H9 (cell line): ENCODE results near the gene CPNE5. TPM values are rescaled to one million over a fixed set of nuclear protein-coding genes. Genes with fewer than 3 reads are reported as not detected.
"Not testable (repeated sequence)": the region's sequence is repeated elsewhere in the genome, so short reads cannot be mapped to it uniquely, and the experiment has no call there.

Experiments used
- DNase-seq: peaks from one replicate; pipeline ENCODE4 v3.0.0-alpha.2; 2017
- H2AFZ ChIP-seq: one replicate; pipeline ENCODE4 v1.6.1; 2013; ENCODE audit warnings: mild to moderate bottlenecking, low read length, control low read depth, moderate library complexity
- H2AK5ac ChIP-seq: 2 replicates; pipeline ENCODE4 v1.6.1; 2013; ENCODE audit warnings: low read length, control low read depth, mixed read lengths; ENCODE audit not compliant: insufficient read length
- H2BK120ac ChIP-seq: one replicate; pipeline ENCODE4 v1.6.1; 2013; ENCODE audit warnings: low read depth, mild to moderate bottlenecking, low read length, control low read depth, inconsistent platforms; ENCODE audit not compliant: poor library complexity, severe bottlenecking
- H2BK12ac ChIP-seq: 2 replicates; pipeline ENCODE4 v1.6.1; 2013; ENCODE audit warnings: low read length, control low read depth, mixed read lengths, low read depth; ENCODE audit not compliant: insufficient read length
- H2BK15ac ChIP-seq: 2 replicates; pipeline ENCODE4 v1.6.1; 2013; ENCODE audit warnings: low read depth, low read length, control low read depth
- H2BK20ac ChIP-seq: one replicate; pipeline ENCODE4 v1.6.1; 2013; ENCODE audit warnings: low read depth, mild to moderate bottlenecking, low read length, control low read depth, inconsistent platforms; ENCODE audit not compliant: poor library complexity, severe bottlenecking
- H2BK5ac ChIP-seq: 2 replicates; pipeline ENCODE4 v1.6.1; 2013; ENCODE audit warnings: low read length, control low read depth, mixed read lengths; ENCODE audit not compliant: insufficient read length
- H3K14ac ChIP-seq: 2 replicates; pipeline ENCODE4 v1.6.1; 2013; ENCODE audit warnings: low read length, control low read depth; ENCODE audit not compliant: insufficient read depth
- H3K18ac ChIP-seq: 2 replicates; pipeline ENCODE4 v1.6.1; 2013; ENCODE audit warnings: low read depth, mild to moderate bottlenecking, mixed read lengths, low read length, control low read depth; ENCODE audit not compliant: insufficient read length
- H3K23ac ChIP-seq: 2 replicates; pipeline ENCODE4 v1.6.1; 2013; ENCODE audit warnings: low read length, control low read depth, mixed read lengths, low read depth; ENCODE audit not compliant: insufficient read length
- H3K23me2 ChIP-seq: 2 replicates; pipeline ENCODE4 v1.6.1; 2013; ENCODE audit warnings: low read depth, mild to moderate bottlenecking, mixed read lengths, low read length, control low read depth; ENCODE audit not compliant: insufficient read length, poor library complexity, severe bottlenecking
- H3K27ac ChIP-seq: 2 replicates; pipeline ENCODE4 v1.5.1; 2013; ENCODE audit warnings: low read length, control low read depth, mixed read lengths, low read depth; ENCODE audit not compliant: insufficient read length
- H3K27me3 ChIP-seq: 2 replicates; pipeline ENCODE4 v1.6.1; 2013; ENCODE audit warnings: low read length, control low read depth, inconsistent platforms; ENCODE audit not compliant: insufficient read depth
- H3K4ac ChIP-seq: 2 replicates; pipeline ENCODE4 v1.6.1; 2013; ENCODE audit warnings: low read depth, mild to moderate bottlenecking, control low read depth, inconsistent platforms, low read length, moderate library complexity
- H3K4me1 ChIP-seq: 2 replicates; pipeline ENCODE4 v1.6.1; 2013; ENCODE audit warnings: low read length, control low read depth, inconsistent platforms; ENCODE audit not compliant: insufficient read depth
- H3K4me2 ChIP-seq: 2 replicates; pipeline ENCODE4 v1.6.1; 2013; ENCODE audit warnings: low read length, control low read depth, mixed read lengths; ENCODE audit not compliant: insufficient read length, insufficient read depth
- H3K56ac ChIP-seq: 2 replicates; pipeline ENCODE4 v1.6.1; 2013; ENCODE audit warnings: low read depth, mild to moderate bottlenecking, mixed read lengths, low read length, control low read depth; ENCODE audit not compliant: insufficient read length
- H3K79me1 ChIP-seq: 2 replicates; pipeline ENCODE4 v1.6.1; 2013; ENCODE audit warnings: low read depth, mild to moderate bottlenecking, moderate library complexity, low read length, control low read depth, inconsistent platforms; ENCODE audit not compliant: insufficient read depth, poor library complexity, severe bottlenecking
- H3K79me2 ChIP-seq: 2 replicates; pipeline ENCODE4 v1.6.1; 2013; ENCODE audit warnings: low read length, control low read depth, inconsistent platforms; ENCODE audit not compliant: insufficient read depth
- H3K9ac ChIP-seq: 2 replicates; pipeline ENCODE4 v1.6.1; 2013; ENCODE audit warnings: low read length, control low read depth, mixed read lengths; ENCODE audit not compliant: insufficient read length; ENCODE audit errors: extremely low read depth
- H3K9me3 ChIP-seq: one replicate; pipeline ENCODE4 v1.6.1; 2013; ENCODE audit warnings: low read depth, low read length, inconsistent platforms; ENCODE audit not compliant: control insufficient read depth
- H3T11ph ChIP-seq: one replicate; pipeline ENCODE4 v1.6.1; 2013; ENCODE audit warnings: mild to moderate bottlenecking, low read length, control low read depth, inconsistent platforms
- H4K20me1 ChIP-seq: one replicate; pipeline ENCODE4 v1.6.1; 2013; ENCODE audit not compliant: control insufficient read depth, insufficient read length, insufficient read depth
- H4K5ac ChIP-seq: 2 replicates; pipeline ENCODE4 v1.6.1; 2013; ENCODE audit warnings: low read depth, mild to moderate bottlenecking, mixed read lengths, low read length, control low read depth; ENCODE audit not compliant: insufficient read length
- H4K8ac ChIP-seq: replicated peaks from 2 replicates; pipeline ENCODE4 v1.6.1; 2013; ENCODE audit warnings: low read length, control low read depth, mixed read lengths, low read depth; ENCODE audit not compliant: insufficient read length
- H4K91ac ChIP-seq: 2 replicates; pipeline ENCODE4 v1.6.1; 2013; ENCODE audit warnings: low read depth, mild to moderate bottlenecking, moderate library complexity, mixed read lengths, low read length, control low read depth; ENCODE audit not compliant: insufficient read length
- H3K27ac Mint-ChIP-seq, 3 experiments: 2 replicates in 2 of 3; 3 replicates in 1 of 3; pipeline ENCODE4 v1.8.0; 2020 to 2021; ENCODE audit warnings: mixed read lengths in 3 of 3, mild to moderate bottlenecking in 1 of 3, moderate library complexity in 1 of 3
- H3K27me3 Mint-ChIP-seq: 2 replicates; pipeline ENCODE4 v1.8.0; 2021; ENCODE audit warnings: low read depth, mild to moderate bottlenecking, moderate library complexity, mixed read lengths
- H3K36me3 Mint-ChIP-seq, 3 experiments: 2 replicates in 2 of 3; 3 replicates in 1 of 3; pipeline ENCODE4 v1.8.0; 2020 to 2021; ENCODE audit warnings: low read depth in 3 of 3, mixed read lengths in 3 of 3; ENCODE audit not compliant: insufficient read depth in 1 of 3
- H3K4me1 Mint-ChIP-seq, 2 experiments: 2 replicates each; pipeline ENCODE4 v1.8.0; 2020; ENCODE audit warnings: mixed read lengths in 2 of 2
- H3K4me3 Mint-ChIP-seq, 2 experiments: 2 replicates in 1 of 2; 3 replicates in 1 of 2; pipeline ENCODE4 v1.8.0; 2020 to 2021; ENCODE audit warnings: mild to moderate bottlenecking in 2 of 2, mixed read lengths in 2 of 2, moderate library complexity in 1 of 2
- H3K9me3 Mint-ChIP-seq, 2 experiments: 2 replicates in 1 of 2; 3 replicates in 1 of 2; pipeline ENCODE4 v1.8.0; 2020; ENCODE audit warnings: mild to moderate bottlenecking in 2 of 2, mixed read lengths in 2 of 2, moderate library complexity in 1 of 2
- WGBS: extraction: QIAGEN DNeasy Blood & Tissue Kit; methylation state at CpG from one replicate; pipeline ENCODE4 v1.1.7; 2013; ENCODE audit warnings: missing lambda C conversion rate, low lambda C conversion rate, mixed read lengths; ENCODE audit not compliant: insufficient read length; ENCODE audit errors: extremely low coverage; 5-methylcytosine and 5-hydroxymethylcytosine counted together
- total RNA-seq: library from RNA; stranded (reverse); gene quantifications from 2 replicates; pipeline ENCODE4 v1.2.1, GENCODE V29; 2021
- TF ChIP-seq, protein P1 (sequence below): fragments of 200-600 bp; sonication (generic); conservative IDR thresholded peaks from 3 replicates; pipeline ENCODE4 v1.8.0; 2021; ENCODE audit warnings: antibody characterized with exemption, mild to moderate bottlenecking

The CPNE5 gene
- total RNA-seq, 1 experiment from 2014 or later = 0.52 TPM

DNA sequence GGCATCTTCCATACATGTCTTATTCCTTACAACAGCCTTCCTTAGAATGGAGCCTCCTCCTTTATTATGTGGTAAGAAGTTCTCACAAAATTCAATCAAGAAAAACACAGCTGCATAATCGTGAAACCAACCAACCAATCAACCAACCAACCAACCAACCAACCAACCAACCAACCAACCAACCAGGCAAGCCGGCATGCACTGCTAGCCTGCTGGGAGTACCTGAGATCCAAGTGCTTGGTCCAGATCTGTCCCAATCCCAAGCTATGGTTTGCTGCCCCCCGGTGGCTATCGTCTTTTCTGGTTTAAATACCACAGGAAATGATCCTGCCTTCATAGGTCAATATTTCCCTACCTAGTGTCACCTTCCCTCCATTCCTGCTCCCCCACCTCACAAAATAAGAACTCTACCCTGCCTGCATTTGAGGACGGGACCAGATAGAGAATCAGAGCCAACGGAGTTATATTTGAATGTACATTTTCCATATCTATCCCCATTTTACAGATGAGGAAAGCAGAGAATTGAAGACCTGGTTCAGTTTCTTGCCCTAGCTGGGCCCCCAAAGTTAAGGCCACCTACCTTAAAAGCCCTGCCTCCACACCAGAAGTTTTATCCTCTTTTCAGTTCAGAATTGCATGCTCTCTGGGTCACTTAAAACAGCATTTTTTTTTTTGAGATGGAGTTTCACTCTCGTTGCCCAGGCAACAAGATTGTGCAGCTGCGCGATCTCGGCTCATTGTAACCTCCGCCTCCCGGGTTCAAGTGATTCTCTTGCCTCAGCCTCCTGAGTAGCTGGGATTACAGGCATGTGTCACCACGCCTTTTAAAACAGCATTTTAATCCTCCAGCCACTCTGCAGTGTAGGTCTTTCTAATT lies 114.5 kb downstream of the CPNE5 start:
- Mint-ChIP-seq H3K27me3 (peaks cover 12% of the 10 kb centered on the region; the same call in 1 of the 2 replicates), H3K36me3 (no peaks in the 10 kb centered on the region; a peak in 1 of 7 replicates), H3K4me1 (peaks cover 0 to 2% of the 10 kb centered on the region in 2 experiments; a peak in 1 of 4 replicates), H3K9me3 (no peaks in the 10 kb centered on the region), H3K27ac (no peak overlapping the region; a peak in 1 of 7 replicates), H3K4me3 (no peak overlapping the region)
- H3K14ac ChIP-seq = no peak overlapping the region
- H2BK12ac ChIP-seq = no peak overlapping the region
- no peak overlapping the region for H4K91ac ChIP-seq
- no peak overlapping the region for H2BK20ac ChIP-seq
- no peak overlapping the region for H3K27ac ChIP-seq
- no peaks in the 10 kb centered on the region for H3K9me3 ChIP-seq
- H3K18ac ChIP-seq = no peak overlapping the region
- H2BK15ac ChIP-seq = no peak overlapping the region
- H3K79me2 ChIP-seq = no peaks in the 10 kb centered on the region
- no peak overlapping the region for H3K23ac ChIP-seq
- no peaks in the 10 kb centered on the region for H3K4me1 ChIP-seq
- H2AFZ ChIP-seq = no peak overlapping the region
- H2BK120ac ChIP-seq = no peak overlapping the region
- H4K5ac ChIP-seq = no peak overlapping the region
- no peak overlapping the region for H3K9ac ChIP-seq
- H4K8ac ChIP-seq = no peak overlapping the region
- H3T11ph ChIP-seq = no peak overlapping the region
- H4K20me1 ChIP-seq = no peaks in the 10 kb centered on the region
- TF ChIP-seq, protein P1, sequence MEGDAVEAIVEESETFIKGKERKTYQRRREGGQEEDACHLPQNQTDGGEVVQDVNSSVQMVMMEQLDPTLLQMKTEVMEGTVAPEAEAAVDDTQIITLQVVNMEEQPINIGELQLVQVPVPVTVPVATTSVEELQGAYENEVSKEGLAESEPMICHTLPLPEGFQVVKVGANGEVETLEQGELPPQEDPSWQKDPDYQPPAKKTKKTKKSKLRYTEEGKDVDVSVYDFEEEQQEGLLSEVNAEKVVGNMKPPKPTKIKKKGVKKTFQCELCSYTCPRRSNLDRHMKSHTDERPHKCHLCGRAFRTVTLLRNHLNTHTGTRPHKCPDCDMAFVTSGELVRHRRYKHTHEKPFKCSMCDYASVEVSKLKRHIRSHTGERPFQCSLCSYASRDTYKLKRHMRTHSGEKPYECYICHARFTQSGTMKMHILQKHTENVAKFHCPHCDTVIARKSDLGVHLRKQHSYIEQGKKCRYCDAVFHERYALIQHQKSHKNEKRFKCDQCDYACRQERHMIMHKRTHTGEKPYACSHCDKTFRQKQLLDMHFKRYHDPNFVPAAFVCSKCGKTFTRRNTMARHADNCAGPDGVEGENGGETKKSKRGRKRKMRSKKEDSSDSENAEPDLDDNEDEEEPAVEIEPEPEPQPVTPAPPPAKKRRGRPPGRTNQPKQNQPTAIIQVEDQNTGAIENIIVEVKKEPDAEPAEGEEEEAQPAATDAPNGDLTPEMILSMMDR = peak; percentile 71
- H2BK5ac ChIP-seq = no peak overlapping the region
- peak; percentile 78 for DNase-seq
- no peak overlapping the region for H3K4me2 ChIP-seq
- H3K23me2 ChIP-seq = no peaks in the 10 kb centered on the region
- H3K27me3 ChIP-seq = no peaks in the 10 kb centered on the region
- H3K56ac ChIP-seq = no peak overlapping the region
- no peak overlapping the region for H2AK5ac ChIP-seq
- no peaks in the 10 kb centered on the region for H3K79me1 ChIP-seq
- WGBS = no CpG with 5 or more reads among the region's 13 CpGs
- no peak overlapping the region for H3K4ac ChIP-seq

DNA sequence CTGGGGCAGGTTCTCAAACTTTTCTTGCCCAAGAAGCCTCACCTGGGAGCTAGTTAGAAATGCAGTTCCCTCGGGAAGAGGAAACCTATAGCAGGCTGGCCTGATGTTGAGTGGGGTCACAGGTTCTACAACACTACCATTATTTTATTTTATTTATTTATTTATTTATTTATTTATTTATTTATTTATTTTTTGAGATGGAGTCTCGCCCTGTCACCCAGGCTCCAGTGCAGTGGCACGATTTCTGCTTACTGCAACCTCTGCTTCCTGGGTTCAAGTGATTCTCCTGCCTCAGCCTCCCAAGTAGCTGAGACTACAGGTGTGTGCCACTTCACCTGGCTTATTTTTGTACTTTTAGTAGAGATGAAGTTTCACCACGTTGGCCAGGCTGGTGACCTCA lies 115.3 kb downstream of the CPNE5 start:
- H3K23me2 ChIP-seq, H4K20me1 ChIP-seq, H3K4me2 ChIP-seq, H3K79me1 ChIP-seq, H3K4me1 ChIP-seq, H3K14ac ChIP-seq, H2BK15ac ChIP-seq, H3K27ac ChIP-seq, H3K56ac ChIP-seq, H4K5ac ChIP-seq, H3T11ph ChIP-seq, H2AFZ ChIP-seq, H3K36me3 Mint-ChIP-seq, H3K9ac ChIP-seq, H2BK12ac ChIP-seq, H4K91ac ChIP-seq, H3K27me3 Mint-ChIP-seq, H3K4ac ChIP-seq, H2BK5ac ChIP-seq, H3K27me3 ChIP-seq, H2BK20ac ChIP-seq, H3K18ac ChIP-seq, DNase-seq, H3K23ac ChIP-seq, H3K4me1 Mint-ChIP-seq, H3K79me2 ChIP-seq, H2AK5ac ChIP-seq, H2BK120ac ChIP-seq, H3K9me3 Mint-ChIP-seq, H3K9me3 ChIP-seq, H3K4me3 Mint-ChIP-seq, H4K8ac ChIP-seq, H3K27ac Mint-ChIP-seq: not testable (repeated sequence)
- no CpG with 5 or more reads among the region's 4 CpGs for WGBS
